COLO668 (cell line): Measurements from ENCODE around the gene SMIM38.
A peak's percentile ranks its signal among the peaks of the same experiment; 100 is the strongest.

Experiments used
- DNase-seq: peaks from one replicate; lab custom pipeline; 2025; ENCODE audit not compliant: unreplicated experiment; lab: John Stamatoyannopoulos, UW

The SMIM38 gene

DNA sequence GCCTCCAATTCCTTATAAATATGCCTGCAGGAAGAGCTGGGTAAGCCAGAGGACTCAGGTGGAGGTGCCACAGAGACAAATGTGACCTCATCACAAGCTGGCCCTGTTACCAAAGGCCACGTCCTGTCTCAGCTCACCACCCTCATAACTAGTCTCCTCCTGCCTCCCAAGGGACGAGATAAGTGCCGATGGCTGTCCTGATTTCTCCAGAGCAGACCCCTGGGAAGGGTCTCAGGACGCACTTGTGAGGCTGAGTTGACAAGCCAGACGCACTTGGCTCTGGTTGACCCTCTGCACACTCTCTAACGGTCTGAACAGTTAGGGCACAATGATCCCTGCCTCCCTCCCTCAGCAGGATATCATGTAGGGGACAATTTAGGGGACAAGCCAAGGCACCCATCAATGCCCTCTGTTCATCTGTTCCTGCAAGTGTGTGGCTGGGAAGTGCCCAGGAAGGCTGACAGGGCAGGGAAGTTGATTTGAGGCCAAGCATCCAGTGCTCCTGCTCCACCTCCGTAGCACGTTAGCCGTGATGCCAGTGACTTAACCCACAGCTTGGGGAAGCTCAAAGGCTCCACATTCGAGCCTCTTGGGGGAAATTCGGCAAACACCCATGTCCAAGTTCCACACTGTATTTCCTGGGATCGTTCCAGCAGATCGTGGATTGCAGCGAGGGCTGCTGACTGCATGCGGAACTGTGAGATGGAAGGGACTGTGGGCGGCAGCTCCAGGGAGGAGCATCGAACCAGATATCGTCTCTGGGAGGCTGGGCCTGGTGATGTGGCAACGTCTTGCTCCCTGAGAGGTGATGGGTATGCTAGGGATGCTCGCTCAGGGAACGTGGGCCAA is 2.8 kb downstream of the SMIM38 start:
- DNase-seq, result no peak

DNA sequence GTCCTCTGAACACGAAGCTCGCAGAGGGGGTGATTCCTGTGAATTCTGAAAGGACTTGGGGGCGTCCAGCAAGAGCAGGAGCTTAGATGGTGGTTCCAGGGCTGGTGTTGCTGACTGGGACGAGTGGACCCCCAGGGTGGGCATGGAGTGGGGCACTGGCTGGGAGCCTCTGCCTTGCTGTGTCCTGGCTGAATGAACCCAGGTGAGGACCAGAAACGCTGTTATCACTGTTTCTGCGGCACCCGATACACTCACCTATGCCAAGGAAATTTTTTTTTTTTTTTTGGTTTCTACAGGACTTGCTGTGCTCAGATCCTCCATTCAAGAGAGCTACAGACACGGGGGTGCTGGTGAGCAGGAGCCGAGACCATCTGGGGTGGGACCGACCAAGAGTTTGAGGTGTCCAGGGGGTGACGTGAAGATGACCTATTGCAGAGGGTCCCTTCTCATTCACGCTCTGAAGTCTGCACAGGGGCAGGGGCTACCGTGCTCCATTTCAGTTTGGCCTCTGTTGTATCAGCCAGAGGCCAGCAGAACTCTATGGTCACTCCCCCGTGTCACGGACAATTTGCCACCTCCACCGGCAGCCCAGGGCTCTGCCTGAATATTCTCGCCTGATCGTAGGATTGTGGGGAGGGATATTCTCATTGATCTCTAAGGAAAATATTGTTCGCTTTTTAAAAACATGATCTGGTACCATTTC is 3.6 kb downstream of the SMIM38 start:
- DNase-seq, result no peak

DNA sequence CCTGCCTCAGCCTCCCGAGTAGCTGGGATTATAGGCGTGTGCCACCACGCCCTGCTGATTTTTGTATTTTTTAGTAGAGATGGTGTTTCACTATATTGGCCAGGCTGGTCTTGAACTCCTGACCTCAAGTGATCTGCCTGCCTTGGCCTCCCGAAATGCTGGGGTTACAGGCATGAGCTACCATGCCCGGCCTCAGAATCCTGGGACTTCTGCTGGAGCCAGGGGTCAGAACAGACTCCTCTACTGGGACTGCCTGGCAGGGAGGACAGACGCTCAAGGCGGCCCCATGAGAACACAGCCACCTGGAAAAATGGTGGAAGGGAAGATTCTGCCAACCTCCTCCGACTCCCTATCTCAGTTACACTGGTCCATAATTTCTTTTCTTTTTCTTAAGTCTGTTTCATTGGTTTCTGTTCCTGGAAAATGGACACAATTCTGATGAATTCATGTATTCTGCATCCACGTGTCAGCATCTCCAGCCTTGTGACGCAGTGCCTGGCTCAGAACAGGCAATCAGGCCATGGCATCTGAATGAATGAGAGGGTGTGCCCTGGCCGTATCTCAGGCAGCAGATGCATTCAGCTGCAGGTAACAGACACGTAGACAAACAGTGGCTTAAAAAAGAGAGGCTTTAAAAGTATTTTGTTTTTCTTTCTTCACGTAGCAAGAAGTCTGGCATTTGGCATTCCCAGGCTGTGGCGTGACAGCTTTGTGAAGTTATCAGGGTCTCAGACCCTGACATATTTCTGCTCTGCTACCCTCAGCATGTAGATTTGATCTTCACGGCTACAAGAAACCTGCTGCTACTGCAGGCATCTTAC is 4.8 kb downstream of the SMIM38 start:
- DNase-seq, result no peak

DNA sequence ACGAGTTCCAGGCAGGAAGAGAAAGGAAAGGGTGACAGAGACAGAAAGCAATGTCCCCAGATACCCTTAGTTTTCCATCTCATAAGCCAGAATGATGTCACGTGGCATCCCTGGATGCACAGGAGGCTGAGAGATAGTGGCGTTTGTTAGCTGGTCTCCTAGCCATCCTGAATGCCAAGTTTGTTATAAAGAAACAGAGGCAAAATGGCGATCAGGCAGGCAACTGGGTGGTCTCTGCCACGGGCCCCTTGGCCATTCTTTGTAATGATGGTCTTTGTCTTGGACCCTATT is 5.3 kb downstream of the SMIM38 start:
- no peak for DNase-seq

DNA sequence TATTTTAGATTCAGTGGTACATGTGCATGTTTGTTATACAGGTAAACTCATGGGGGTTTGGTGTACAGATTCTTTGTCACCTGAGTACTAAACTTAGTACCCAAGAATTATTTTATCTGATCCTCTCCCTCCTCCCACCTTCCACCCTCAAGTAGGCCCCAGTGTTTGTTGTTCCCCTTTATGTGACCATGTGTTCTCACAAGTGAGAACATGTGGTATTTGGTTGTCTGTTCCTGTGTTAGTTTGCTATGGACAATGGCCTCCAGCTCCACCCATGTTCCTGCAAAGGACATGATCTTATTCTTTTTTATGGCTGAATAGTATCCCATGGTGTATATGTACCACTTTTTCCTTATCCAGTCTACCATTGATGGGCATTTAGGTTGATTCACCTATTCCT is 6.8 kb downstream of the SMIM38 start:
- no peak for DNase-seq

DNA sequence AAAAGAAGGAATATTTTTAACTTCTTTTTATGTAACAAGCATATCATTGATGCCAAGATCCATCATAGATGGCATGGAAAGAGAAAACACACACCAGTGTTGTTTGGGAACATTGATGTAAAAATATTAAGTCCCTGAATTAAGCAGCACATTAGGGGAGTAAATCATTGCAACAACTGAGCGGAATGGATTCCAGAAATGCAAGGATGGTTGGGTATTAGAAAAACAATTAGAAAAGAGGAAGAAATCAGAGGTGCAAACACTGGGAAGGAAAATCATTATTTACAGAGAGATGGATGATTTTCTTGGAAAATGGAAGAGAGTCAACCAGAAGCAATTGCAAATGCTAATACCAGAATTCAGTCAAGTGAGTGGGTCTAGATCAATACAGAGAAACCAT is 8.1 kb downstream of the SMIM38 start:
- no peak for DNase-seq

DNA sequence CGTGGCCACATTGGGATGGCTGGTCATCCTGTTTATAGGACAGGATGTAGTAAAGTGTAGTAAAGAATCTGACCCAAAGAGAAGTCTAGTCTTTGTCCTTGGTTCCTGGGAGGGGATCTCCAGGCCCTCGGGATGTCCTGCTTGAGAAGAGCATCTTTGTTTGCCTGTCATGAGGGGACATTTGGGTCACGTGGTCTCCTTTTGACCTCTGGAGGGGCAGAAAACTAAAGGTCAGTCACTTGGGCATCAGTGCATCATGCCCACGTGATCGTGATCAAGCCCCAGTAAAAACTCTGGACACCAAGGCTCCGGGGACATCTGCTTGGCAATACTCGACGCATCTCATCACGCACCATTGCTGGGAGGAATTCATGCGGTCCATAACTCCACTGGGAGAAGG is 9.1 kb downstream of the SMIM38 start:
- no peak for DNase-seq

DNA sequence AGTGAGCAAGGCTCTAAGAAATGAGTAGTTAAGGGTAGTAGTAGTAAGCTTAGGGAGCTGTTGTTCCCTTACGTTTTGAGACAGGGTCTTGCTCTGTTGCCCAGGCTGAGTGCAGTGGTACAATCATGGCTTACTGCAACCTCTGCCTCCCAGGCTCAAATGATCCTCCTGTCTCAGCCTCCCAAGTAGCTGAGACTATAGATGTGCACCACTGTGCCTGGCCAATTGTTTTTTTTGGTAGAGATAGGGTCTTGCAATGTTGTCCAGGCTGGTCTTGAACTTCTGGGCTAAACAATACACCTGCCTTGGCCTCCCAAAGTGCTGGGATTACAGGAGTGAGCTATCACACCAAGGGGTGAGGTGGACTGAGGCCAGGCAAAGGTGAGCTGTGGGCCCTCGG is 10.0 kb downstream of the SMIM38 start:
- no peak for DNase-seq

DNA sequence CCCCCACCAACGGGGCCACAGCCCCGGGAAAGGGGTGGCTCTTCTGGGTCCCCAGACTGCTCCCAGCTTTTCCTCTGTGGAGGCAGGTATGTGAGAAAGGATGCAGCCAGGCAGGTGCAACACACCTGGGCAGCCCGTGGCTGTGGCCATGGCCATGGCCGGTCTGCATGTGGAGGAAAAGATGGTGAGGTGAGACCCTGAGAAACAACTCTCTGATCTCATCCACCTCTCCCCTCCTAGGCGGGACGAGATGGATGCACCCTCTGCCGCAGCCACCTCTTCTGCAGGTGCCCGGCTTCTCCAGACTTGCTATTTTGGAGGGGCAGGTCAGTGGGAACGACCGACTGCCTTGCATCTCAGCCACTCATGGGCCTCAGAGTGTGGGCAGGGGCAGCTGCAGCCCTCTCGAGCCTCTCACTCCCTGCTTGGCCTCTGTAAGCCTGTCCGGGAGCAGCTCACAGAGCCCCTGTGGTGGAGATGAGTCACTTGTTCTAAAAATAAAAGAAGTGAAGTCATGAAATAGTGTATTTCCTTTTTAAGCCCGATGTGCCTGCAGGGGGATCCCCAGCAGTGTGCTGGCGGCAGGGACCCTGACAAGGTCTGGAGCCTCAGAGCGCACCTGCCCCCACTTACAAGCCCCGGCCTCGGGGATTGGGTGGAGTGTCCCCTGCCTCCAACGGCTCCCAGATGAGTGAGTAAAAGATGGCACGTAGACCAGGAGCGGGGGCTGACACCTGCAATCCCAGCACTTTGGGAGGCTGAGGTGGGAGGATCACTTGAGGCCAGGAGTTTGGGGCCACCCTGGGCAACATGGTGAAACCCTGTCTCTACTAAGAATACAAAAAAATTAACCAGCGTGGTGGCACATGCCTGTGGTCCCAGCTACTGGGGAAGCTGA is 10.7 kb downstream of the SMIM38 start:
- peak; percentile 40 for DNase-seq

DNA sequence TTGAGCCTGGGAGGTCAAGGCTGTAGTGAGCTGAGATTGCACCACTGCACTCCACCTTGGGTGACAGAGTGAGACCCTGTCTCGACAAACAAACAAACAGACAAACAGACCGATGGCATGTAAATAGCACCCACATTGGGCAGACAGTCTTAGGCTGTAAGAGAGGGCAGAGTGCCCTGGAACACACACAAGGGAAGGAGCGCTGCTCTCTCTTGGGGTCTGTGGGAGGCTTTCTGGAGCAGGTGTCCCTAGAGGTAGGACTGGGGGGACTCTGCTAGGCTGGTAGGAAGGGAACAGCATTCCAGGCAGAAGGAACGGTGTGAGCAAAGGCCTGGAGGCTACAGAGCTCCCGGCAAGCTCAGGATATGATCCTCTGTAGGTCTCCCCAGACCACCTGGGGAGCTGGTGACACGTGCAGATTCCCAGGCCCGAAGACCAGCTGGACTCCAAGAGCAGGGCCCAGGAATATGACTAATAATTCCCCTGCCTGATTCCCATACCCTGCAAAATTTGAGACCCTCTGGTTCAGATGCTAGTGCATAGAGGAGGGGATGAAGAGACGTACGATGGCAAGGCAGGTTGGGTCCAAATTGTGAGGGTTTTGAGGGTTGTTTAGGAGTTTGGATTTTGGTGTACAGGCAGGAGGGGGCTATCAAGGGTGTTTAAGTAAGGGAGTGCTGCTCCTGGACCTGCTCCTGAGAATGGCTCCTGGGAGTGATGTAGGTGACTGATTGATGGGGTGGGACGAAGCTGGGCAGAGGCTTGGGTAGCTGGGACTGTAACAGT is 11.6 kb downstream of the SMIM38 start:
- no peak for DNase-seq

DNA sequence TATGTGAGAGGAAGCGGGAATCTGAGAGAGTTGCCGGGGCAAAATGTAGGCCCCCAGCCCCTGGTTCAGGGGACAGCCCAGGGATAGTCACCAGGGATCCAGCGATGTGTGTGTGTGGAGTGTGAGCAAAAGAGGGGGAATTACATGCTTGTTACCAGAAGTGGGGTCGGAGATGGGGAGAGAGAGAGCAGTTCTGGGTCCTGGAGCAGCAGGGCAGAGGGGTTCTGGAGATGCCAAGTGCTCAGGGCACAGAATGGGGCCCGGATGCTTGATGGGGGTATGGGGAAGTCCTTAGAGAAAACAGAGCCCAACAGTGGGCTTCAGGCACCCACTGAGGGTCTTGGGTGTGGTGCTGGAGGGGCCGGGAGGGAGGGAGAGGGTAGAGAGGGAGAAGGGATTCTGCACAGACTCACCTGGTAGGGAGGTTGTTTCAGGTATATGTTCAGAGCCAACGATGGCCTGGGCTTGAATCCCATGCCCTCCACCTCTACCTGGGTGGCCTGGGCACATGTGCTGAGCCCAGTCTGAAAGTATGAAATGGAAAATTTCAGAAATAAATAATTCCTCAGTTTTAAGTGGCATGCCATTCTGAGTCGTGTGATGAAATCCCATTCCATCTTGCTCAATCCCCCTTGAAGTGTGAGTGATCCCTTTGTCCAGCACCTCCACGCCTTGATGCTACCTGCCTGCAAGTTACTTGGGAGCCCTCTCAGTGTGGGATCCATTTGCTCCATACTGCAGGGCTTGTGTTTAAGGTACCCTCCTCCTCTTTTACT is 12.4 kb downstream of the SMIM38 start:
- DNase-seq, result no peak

DNA sequence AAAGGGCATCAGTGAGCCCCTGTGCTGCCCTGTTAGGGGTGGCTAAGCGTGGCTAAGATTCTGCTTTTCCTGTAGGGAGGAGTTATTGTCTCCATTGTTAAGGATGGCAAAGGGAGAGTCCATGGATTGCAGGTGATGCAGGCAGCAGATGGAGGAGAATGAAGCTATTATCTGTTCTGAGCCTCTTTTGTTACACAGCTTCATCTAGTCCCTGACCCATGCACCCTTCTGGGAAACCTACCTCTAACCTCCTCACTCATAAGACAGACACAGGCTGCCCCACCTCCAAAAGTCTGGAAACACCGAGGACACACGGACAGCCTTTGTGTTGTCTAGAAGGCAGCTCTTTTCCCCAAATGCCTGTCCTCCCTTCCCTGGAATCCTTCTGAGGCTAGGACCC is 13.7 kb downstream of the SMIM38 start:
- no peak for DNase-seq

DNA sequence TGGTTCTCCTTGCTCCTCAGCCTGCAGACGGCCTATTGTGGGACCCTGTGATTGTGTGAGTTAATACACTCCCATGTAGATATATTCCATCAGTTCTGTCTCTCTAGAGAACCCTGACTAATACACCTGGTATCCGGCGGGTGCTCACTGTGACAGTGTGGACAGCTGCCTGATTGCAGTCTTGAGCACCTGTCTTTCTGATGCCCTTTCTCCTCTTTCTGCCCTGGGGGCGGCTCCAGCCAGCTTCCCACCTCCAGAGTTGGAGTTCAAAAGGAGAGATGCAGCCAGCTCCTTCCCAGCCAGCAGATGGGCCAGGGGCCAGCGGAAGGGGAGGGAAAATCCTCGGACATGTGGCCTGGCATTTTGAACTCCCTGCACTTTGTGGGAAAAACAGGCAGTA is 15.0 kb downstream of the SMIM38 start:
- DNase-seq, result peak; percentile 20

DNA sequence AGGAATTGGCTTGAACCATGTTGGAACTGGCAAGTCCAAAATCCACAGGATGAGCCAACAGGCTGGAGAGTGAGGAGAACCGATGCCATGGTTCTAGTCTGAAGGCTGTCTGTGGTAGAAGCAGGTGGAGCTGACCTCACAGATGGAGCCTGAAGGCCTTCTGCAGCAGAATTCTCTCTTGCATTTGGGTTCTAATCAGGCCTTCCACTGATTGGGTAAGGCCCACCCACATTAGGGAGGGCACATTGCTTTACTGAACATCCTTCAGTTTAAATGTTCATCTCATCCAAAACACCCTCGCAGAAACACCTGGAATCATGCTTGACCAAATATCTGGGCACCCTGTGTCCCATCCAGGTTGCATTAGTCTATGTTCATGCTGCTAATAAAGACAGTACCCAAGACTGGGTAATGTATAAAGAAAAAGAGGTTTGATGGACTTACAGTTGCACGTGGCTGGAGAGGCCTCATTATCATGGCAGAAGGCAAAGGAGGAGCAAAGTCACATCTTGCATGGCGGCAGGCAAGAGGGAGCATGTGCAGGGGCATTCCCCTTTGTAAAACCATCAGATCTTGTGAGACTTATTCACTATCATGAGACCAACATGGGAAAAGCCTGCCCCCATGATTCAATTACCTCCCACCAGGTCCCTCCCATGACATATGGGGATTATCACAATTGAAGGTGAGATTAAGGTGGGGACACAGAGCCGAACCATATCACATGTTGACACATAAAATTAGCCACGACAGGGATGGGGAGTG is 15.9 kb downstream of the SMIM38 start:
- DNase-seq, result no peak

DNA sequence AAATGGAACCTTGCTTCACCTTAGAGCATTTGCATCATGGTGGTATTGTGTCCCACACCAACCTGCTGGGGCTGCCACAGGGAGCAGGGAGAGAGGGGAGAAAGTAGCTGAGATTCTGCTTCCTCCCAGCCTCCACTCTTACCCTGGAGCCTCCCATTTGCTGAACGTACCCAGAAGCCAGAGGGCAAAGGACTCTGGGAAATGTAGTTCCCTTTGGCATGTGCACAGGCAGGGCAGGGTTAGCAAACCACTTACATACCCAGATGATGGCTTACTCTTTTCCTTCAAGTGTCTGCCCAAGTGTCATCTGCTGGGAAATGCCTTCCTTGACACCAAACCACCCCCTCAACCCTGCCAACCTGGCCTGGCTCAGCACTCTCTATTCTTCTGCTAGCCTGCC is 16.9 kb downstream of the SMIM38 start:
- no peak for DNase-seq

DNA sequence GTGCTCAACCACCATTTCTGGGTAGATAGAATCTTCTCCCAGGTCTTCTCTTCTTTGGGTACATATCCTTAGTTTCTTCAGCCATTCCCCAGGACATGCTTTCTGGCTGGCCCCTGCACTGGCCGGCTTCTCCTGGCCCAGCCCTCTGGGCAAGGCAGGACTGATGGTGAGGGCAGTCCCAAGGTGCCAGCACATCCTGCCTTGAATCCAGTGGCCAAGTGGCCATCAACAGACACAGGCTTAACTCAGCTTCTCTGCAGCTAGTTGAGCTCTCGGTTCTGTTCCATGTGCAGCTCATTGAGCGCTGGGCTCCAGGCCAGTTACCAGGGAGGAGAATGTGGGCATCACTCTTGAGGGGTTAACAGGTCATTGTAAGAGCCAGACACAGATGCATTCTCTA is 17.6 kb downstream of the SMIM38 start:
- no peak for DNase-seq

DNA sequence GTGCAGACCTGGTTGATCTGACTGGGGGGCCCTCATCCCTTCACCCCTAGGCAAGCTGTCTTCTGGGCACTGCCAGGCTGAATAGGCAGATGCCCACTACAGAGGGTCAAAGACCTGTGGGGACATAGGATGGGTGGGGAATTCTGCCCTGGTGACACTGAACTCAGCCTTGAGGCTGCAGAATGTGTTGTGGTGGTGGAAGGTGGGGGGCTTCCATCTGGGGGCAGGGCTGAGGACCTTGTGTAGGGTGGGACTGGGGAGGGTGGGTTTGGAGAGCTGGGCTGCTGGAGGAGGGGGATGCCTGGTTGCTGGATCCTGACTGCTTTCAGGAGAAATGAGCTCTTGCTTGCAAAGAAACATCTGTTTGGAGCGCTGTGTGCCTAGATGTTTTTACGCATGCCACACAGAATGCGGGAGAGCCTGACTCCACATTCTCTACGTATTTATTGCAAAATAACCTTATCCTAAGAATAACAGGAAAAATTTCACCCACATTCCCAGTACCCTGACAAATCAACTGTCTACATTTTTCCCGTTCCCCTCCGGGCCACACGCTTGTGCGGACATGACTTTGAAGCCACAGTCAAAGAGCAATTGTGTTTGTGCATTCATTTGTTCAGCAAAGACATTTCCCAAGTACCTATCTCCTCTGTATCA is 18.3 kb downstream of the SMIM38 start:
- no peak for DNase-seq

DNA sequence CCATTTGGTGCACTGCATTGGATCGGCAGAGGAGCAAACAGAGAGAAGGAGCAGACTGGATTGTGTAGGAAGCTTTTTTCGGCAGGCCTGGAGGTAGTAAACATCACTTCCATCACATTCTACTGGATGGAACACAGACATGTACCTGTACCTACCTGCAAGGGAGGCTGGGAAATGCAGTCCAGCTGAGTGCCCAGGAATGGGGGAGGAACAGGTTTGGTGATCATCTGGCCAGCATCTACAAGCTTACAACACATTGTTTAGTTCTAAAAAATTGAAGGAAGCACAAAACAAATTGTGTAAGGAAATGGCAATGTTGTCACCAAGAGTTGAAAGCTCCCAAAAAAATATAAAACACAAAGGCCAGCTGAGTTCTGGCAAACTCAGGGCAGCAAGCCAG is 19.1 kb downstream of the SMIM38 start:
- no peak for DNase-seq
